ENCODE results near the gene EIF2B5.

Gene EIF2B5

GRCh38 chr3:184174646-184175492 lies 39.7 kb downstream of the EIF2B5 start, which contains the start of gene AP2M1:
AP2M1 (plus strand) TSS chr3:184174855; CDS start chr3:184176994, 2,139 bp downstream.
- peak; percentile 100 for DNase-seq

GRCh38 chr3:184175506-184175905 lies 40.3 kb downstream of the EIF2B5 start:
- no peak for DNase-seq

GRCh38 chr3:184175981-184176376 lies 40.8 kb downstream of the EIF2B5 start:
- DNase-seq: no peak

GRCh38 chr3:184176377-184177330 lies 41.5 kb downstream of the EIF2B5 start:
- DNase-seq: peak; percentile 98

GRCh38 chr3:184177331-184177731 lies 42.2 kb downstream of the EIF2B5 start:
- DNase-seq: no peak

- DNase-seq: no peak
Observed at GRCh38 chr3:184177767-184178306, 42.7 kb downstream of the EIF2B5 start.

GRCh38 chr3:184178521-184179138 lies 43.5 kb downstream of the EIF2B5 start:
- DNase-seq: no peak

- DNase-seq: peak; percentile 63
Observed at GRCh38 chr3:184180165-184180564, 45.0 kb downstream of the EIF2B5 start.

GRCh38 chr3:184181596-184181995 lies 46.4 kb downstream of the EIF2B5 start:
- no peak for DNase-seq

- DNase-seq: no peak
Observed at GRCh38 chr3:184183679-184184078, 48.5 kb downstream of the EIF2B5 start.

- DNase-seq: no peak
Observed at GRCh38 chr3:184184546-184185230, 49.5 kb downstream of the EIF2B5 start.

GRCh38 chr3:184185461-184186183 lies 50.5 kb downstream of the EIF2B5 start:
- DNase-seq: peak; percentile 98

GRCh38 chr3:184186184-184186901 lies 51.2 kb downstream of the EIF2B5 start, which contains the start of gene ABCF3:
ABCF3 (plus strand) TSS chr3:184186199; CDS start chr3:184186208, 9 bp downstream.
- peak; percentile 37 for DNase-seq

- no peak for DNase-seq
Observed at GRCh38 chr3:184186902-184187207, 51.7 kb downstream of the EIF2B5 start.

- no peak for DNase-seq
Observed at GRCh38 chr3:184188080-184188479, 52.9 kb downstream of the EIF2B5 start.

- no peak for DNase-seq
Observed at GRCh38 chr3:184189421-184189820, 54.3 kb downstream of the EIF2B5 start.

GRCh38 chr3:184192889-184193288 lies 57.7 kb downstream of the EIF2B5 start:
- DNase-seq: no peak

- DNase-seq: no peak
Observed at GRCh38 chr3:184193991-184194539, 58.9 kb downstream of the EIF2B5 start.
